ENCODE results near the gene PARD3. TPM values are rescaled to one million over a fixed set of nuclear protein-coding genes. Genes with fewer than 3 reads are reported as not detected.

Gene PARD3
- total and polyA plus RNA-seq, 2 experiments from 2014 or later, result 6.3 to 21.2 TPM

DNA sequence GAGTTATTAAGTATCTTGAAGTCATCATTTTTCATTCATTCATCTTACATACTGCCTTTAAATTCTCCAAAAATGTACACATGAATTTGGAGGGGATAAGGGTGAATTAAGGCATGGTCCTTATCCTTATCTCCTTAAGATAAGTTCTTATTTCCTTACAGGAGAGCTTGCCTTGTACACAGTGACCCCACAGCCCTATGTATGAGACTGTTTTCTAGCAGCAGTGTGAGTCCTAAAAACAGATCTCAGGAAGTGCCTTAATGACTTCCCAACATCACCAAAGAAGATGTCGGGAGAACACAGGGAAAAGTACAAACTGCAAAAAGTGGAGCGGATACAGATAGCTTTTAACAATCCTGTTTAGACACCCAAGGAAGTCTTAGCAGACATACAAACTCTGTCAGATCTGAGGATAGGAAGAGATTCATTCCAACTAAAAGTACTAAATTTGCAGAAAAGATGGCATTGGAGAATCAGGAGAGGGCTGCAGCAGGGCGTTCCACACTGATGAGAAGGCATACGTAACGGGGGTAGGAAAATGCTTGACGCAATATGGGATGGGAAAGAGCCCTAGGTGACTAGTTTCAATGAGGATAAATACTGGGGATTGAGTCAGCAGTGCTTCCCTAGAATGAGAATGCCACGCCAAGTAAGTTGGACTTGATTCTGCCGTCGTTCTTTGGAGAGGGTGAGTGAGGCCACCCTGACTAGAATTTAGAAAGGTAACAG lies 570.2 kb downstream of the PARD3 start:
- Histone ChIP-seq H4K20me1 (ENCODE audit: insufficient read depth) (no peaks in the 10 kb centered on the region), H2AFZ (no peak overlapping the region), H3K27me3 (replicated peaks; ENCODE audit: insufficient read depth) (no peaks in the 10 kb centered on the region), H3K27ac (no peak overlapping the region), H3K9me3 (ENCODE audit: low read depth) (no peaks in the 10 kb centered on the region), H3K4me2 (ENCODE audit: unreplicated experiment) (no peak overlapping the region), H3K36me3 (ENCODE audit: low read depth) (no peaks in the 10 kb centered on the region), H3K9ac (no peak overlapping the region), H3F3A (ENCODE audit: insufficient read depth) (no peaks in the 10 kb centered on the region), H3K79me2 (ENCODE audit: insufficient read depth) (no peaks in the 10 kb centered on the region), H3K4me3 (no peak overlapping the region), H3K9me2 (ENCODE audit: insufficient read depth) (no peaks in the 10 kb centered on the region), H3K4me1 (ENCODE audit: insufficient read depth) (no peaks in the 10 kb centered on the region)
- TF ChIP-seq EZH2 (IDR thresholded peaks at IDR 0.05; ENCODE audit: insufficient read depth, poor library complexity, severe bottlenecking), result no peak
- no peak for TF ChIP-seq EZH2phosphoT487 (IDR thresholded peaks at IDR 0.05; ENCODE audit: insufficient read depth, low read depth)
- DNase-seq, result no peak
- 88 to 89% methylated on average over 9 of the region's 9 CpGs for WGBS, 2 experiments (ENCODE audit: low coverage in 1 of 2, low lambda C conversion rate in 2 of 2, missing lambda C conversion rate in 2 of 2)
- in situ Hi-C loops (cut with MboI), result no loop called here

DNA sequence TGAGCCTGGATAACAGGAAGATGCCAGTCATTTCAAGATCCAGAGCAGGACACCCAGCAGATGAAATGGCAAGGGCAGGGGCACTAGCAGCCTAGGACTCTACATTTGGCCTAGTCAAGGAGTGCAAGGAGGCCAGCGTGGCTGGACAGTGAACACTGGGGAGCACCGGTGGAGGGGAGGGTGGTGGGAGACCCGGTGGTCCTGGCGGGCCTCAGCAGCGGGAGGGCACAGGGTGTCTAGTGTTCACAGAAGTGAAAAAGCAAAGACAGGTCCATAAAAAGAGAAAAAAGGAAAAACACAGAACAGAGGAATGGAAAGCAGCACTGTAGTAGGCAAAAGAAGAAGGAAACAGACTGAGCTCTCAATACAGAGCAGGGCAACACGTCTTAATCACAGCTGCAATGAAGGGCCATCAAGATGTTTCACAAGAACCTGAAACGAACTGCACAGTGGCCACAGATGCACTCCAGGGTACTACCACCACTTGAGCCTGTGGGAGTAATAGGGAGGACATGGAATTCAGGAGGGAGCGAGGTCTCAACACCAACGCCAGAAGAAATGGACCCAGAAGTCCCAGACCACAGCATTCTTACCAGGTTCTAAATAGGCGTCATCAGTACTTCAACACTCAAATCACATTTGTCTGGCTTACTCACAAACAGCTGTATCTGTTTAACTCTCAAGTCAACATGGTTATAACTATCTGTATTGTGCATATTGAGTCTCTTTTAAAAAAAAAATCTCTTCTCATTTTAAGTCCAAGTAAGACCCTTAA lies 573.7 kb downstream of the PARD3 start:
- no peak overlapping the region for H3K27ac ChIP-seq
- H3K4me3 ChIP-seq, result no peak overlapping the region
- no peaks in the 10 kb centered on the region for H3K27me3 ChIP-seq (replicated peaks; ENCODE audit: insufficient read depth)
- in situ Hi-C loops (cut with MboI), result no loop called here
- 87 to 88% methylated on average over 9 to 10 of the region's 10 CpGs for WGBS, 2 experiments (ENCODE audit: low coverage in 1 of 2, low lambda C conversion rate in 2 of 2, missing lambda C conversion rate in 2 of 2)
- no peaks in the 10 kb centered on the region for H4K20me1 ChIP-seq (ENCODE audit: insufficient read depth)
- no peak for DNase-seq
- TF ChIP-seq EZH2phosphoT487 (IDR thresholded peaks at IDR 0.05; ENCODE audit: insufficient read depth, low read depth) (no peak), EZH2 (IDR thresholded peaks at IDR 0.05; ENCODE audit: insufficient read depth, poor library complexity, severe bottlenecking) (no peak)
- H3K9me2 ChIP-seq (ENCODE audit: insufficient read depth), result no peaks in the 10 kb centered on the region
- H3F3A ChIP-seq (ENCODE audit: insufficient read depth), result no peaks in the 10 kb centered on the region
- no peak overlapping the region for H3K9ac ChIP-seq
- H3K9me3 ChIP-seq (ENCODE audit: low read depth), result no peaks in the 10 kb centered on the region
- H3K36me3 ChIP-seq (ENCODE audit: low read depth), result no peaks in the 10 kb centered on the region
- H2AFZ ChIP-seq, result no peak overlapping the region
- H3K4me2 ChIP-seq (ENCODE audit: unreplicated experiment), result no peak overlapping the region
- no peaks in the 10 kb centered on the region for H3K4me1 ChIP-seq (ENCODE audit: insufficient read depth)
- H3K79me2 ChIP-seq (ENCODE audit: insufficient read depth), result no peaks in the 10 kb centered on the region

DNA sequence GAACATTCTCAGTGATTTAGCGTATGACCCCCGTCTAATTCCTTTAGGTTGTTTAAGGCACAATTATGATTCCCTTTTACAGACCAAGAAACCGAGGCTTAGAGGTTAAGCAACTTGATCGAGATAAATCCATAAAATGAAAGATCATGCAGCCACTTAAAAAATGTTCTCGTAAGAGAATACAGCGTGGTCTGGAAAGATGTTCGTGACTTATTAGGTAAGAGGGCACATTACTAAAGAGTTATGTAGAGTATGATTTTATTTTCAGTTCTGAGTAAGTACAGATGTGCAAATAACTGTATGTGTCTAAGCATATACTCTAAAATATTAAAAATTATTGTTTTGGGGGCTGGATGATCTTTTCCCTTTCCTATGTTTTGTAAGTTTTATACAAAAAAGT lies 575.1 kb downstream of the PARD3 start:
- 90 to 96% methylated on average over 7 of the region's 7 CpGs for WGBS, 2 experiments (ENCODE audit: low coverage in 1 of 2, low lambda C conversion rate in 2 of 2, missing lambda C conversion rate in 2 of 2)
- in situ Hi-C loops (cut with MboI), result no loop called here
- DNase-seq, result no peak

DNA sequence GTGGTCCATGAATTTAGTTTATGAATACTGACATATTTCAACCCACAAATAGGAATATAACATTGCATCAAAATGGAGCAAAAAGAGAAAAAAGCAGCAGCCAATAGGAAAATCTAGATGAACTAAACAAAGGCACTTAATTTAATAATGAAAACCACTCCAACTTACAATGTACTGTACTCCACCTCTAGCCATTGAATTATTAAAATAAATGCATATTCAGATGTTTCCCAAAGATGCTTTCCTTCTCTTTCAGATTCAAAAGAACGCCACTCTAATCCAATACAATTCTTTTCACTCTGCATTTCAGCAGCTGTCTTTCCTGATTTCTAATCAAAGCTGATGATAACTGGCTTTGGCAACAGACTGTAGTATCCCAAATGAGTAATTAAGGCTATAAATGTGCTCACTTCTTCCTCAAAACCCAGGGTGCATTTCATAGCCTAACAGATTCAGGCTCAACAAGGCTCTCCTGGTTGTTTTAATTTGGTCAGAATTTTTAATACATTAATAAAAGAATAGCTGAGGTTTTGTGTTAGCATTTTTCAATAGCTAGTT lies 577.1 kb downstream of the PARD3 start:
- H3K4me1 ChIP-seq (ENCODE audit: insufficient read depth), result no peaks in the 10 kb centered on the region

More for the DNA sequence above, 575.1 kb downstream of the PARD3 start:
- Histone ChIP-seq H3F3A (ENCODE audit: insufficient read depth) (no peaks in the 10 kb centered on the region), H3K9ac (no peak overlapping the region), H4K20me1 (ENCODE audit: insufficient read depth) (no peaks in the 10 kb centered on the region), H3K4me2 (ENCODE audit: unreplicated experiment) (no peak overlapping the region), H3K27ac (no peak overlapping the region), H3K4me1 (ENCODE audit: insufficient read depth) (no peaks in the 10 kb centered on the region), H3K9me2 (ENCODE audit: insufficient read depth) (no peaks in the 10 kb centered on the region), H3K36me3 (ENCODE audit: low read depth) (no peaks in the 10 kb centered on the region), H2AFZ (no peak overlapping the region), H3K79me2 (ENCODE audit: insufficient read depth) (no peaks in the 10 kb centered on the region), H3K9me3 (ENCODE audit: low read depth) (no peaks in the 10 kb centered on the region), H3K27me3 (replicated peaks; ENCODE audit: insufficient read depth) (no peaks in the 10 kb centered on the region), H3K4me3 (no peak overlapping the region)
- TF ChIP-seq EZH2 (IDR thresholded peaks at IDR 0.05; ENCODE audit: insufficient read depth, poor library complexity, severe bottlenecking) (no peak), EZH2phosphoT487 (IDR thresholded peaks at IDR 0.05; ENCODE audit: insufficient read depth, low read depth) (no peak)

More for the DNA sequence above, 577.1 kb downstream of the PARD3 start:
- H3K79me2 ChIP-seq (ENCODE audit: insufficient read depth), result no peaks in the 10 kb centered on the region
- no peaks in the 10 kb centered on the region for H3F3A ChIP-seq (ENCODE audit: insufficient read depth)
- 100% methylated on average over 1 of the region's 1 CpG for WGBS, 2 experiments (ENCODE audit: low coverage in 1 of 2, low lambda C conversion rate in 2 of 2, missing lambda C conversion rate in 2 of 2)
- DNase-seq, result no peak
- TF ChIP-seq EZH2 (IDR thresholded peaks at IDR 0.05; ENCODE audit: insufficient read depth, poor library complexity, severe bottlenecking) (no peak), EZH2phosphoT487 (IDR thresholded peaks at IDR 0.05; ENCODE audit: insufficient read depth, low read depth) (no peak)
- in situ Hi-C loops (cut with MboI), result no loop called here
- H3K4me2 ChIP-seq (ENCODE audit: unreplicated experiment), result no peak overlapping the region
- no peak overlapping the region for H3K9ac ChIP-seq
- no peaks in the 10 kb centered on the region for H3K9me3 ChIP-seq (ENCODE audit: low read depth)
- H3K9me2 ChIP-seq (ENCODE audit: insufficient read depth), result no peaks in the 10 kb centered on the region
- no peak overlapping the region for H3K27ac ChIP-seq
- H3K27me3 ChIP-seq (replicated peaks; ENCODE audit: insufficient read depth), result no peaks in the 10 kb centered on the region
- no peak overlapping the region for H3K4me3 ChIP-seq
- no peaks in the 10 kb centered on the region for H3K36me3 ChIP-seq (ENCODE audit: low read depth)
- no peaks in the 10 kb centered on the region for H4K20me1 ChIP-seq (ENCODE audit: insufficient read depth)
- no peak overlapping the region for H2AFZ ChIP-seq
